Smooth muscle cell (in vitro differentiated cells): ENCODE measurements around the gene MTMR6. TPM values are rescaled to one million over a fixed set of nuclear protein-coding genes. Genes with fewer than 3 reads are reported as not detected.

Experiments used
- DNase-seq: peaks from one replicate; lab custom pipeline; 2025; ENCODE audit not compliant: unreplicated experiment; lab: John Stamatoyannopoulos, UW
- H2AFZ ChIP-seq: fragments of 200-600 bp; sonication (generic); 2 replicates; pipeline ENCODE4 v1.6.0; 2016; ENCODE audit warnings: antibody characterized with exemption, low read depth, mild to moderate bottlenecking
- H3F3A ChIP-seq: fragments of 200-600 bp; sonication (generic); 2 replicates; pipeline ENCODE4 v1.6.0; 2017; ENCODE audit warnings: antibody characterized with exemption, low read depth
- H3K27ac ChIP-seq: fragments of 200-600 bp; sonication (generic); 2 replicates; pipeline ENCODE4 v1.5.1; 2016; ENCODE audit warnings: low read depth, mild to moderate bottlenecking
- H3K27me3 ChIP-seq: fragments of 200-600 bp; sonication (generic); 2 replicates; pipeline ENCODE4 v1.6.1; 2016; ENCODE audit warnings: low read depth, mild to moderate bottlenecking
- H3K36me3 ChIP-seq: fragments of 200-600 bp; sonication (generic); 2 replicates; pipeline ENCODE4 v1.5.1; 2016; ENCODE audit warnings: low read depth
- H3K4me1 ChIP-seq: fragments of 200-600 bp; sonication (generic); 2 replicates; pipeline ENCODE4 v1.5.1; 2016; ENCODE audit warnings: low read depth
- H3K4me2 ChIP-seq: fragments of 200-600 bp; sonication (generic); 2 replicates; pipeline ENCODE4 v1.6.0; 2016; ENCODE audit warnings: mild to moderate bottlenecking
- H3K4me3 ChIP-seq: fragments of 200-600 bp; sonication (generic); 2 replicates; pipeline ENCODE4 v1.5.1; 2016; ENCODE audit warnings: mild to moderate bottlenecking
- H3K79me2 ChIP-seq: fragments of 200-600 bp; sonication (generic); 2 replicates; pipeline ENCODE4 v1.6.0; 2016; ENCODE audit warnings: low read depth, mild to moderate bottlenecking
- H3K9ac ChIP-seq: fragments of 200-600 bp; sonication (generic); 2 replicates; pipeline ENCODE4 v1.6.0; 2016; ENCODE audit warnings: low read depth
- H3K9me3 ChIP-seq: fragments of 200-600 bp; sonication (generic); replicated peaks from 2 replicates; pipeline ENCODE4 v1.5.1; 2016; ENCODE audit warnings: low read depth
- H4K20me1 ChIP-seq: fragments of 200-600 bp; sonication (generic); 2 replicates; pipeline ENCODE4 v1.6.0; 2016; ENCODE audit warnings: low read depth
- WGBS: methylation state at CpG from one replicate; pipeline ENCODE4 v1.1.7; 2016; ENCODE audit warnings: low lambda C conversion rate; 5-methylcytosine and 5-hydroxymethylcytosine counted together
- polyA plus RNA-seq: library from polyadenylated mRNA; unstranded; fragments of >200 nt; fragmentation: Nextera tagmentation; extraction: Ambion mirVana; gene quantifications from 2 replicates; pipeline ENCODE4 v1.2.1, GENCODE V29; 2016
- total RNA-seq: library from RNA; depleted of rRNA; stranded (reverse); fragments of >200 nt; gene quantifications from 2 replicates; pipeline ENCODE4 v1.2.3, GENCODE V29; 2014
- TF ChIP-seq, protein P1 (sequence below): fragments of 200-600 bp; sonication (generic); IDR thresholded peaks from 2 replicates; pipeline ENCODE4 v1.5.1; 2017; ENCODE audit warnings: borderline replicate concordance, mild to moderate bottlenecking, antibody characterized with exemption; ENCODE audit not compliant: insufficient read depth, poor library complexity, severe bottlenecking

Gene MTMR6
- total and polyA plus RNA-seq, 2 experiments from 2014 or later = 15.1 to 35.4 TPM

DNA sequence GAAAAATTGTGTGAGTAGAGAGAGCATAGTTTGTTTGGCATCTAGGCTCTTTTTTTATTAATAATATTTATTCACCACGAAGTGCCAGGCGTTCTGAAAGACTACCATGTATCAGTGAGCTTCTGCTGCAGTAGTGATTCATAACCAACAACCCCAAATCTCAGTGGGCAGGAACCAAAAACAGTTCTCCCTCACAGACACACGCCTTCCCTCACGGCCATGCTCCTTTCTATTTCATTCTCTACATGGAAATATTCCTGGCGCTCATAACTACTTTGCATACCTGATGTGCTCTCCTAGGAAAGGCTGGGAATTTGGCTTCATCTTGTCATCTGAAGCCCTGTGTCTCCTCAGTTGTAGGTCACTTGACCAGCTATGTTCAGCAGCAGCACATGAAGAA, 88.6 kb downstream of the MTMR6 start:
- H3K4me2 ChIP-seq = no peak overlapping the region
- H3K27ac ChIP-seq = no peak overlapping the region
- no peaks in the 10 kb centered on the region for H3K36me3 ChIP-seq
- no peak overlapping the region for H3K4me3 ChIP-seq
- 77% methylated on average over 5 of the region's 5 CpGs for WGBS
- no peaks in the 10 kb centered on the region for H3K79me2 ChIP-seq
- TF ChIP-seq, protein P1, sequence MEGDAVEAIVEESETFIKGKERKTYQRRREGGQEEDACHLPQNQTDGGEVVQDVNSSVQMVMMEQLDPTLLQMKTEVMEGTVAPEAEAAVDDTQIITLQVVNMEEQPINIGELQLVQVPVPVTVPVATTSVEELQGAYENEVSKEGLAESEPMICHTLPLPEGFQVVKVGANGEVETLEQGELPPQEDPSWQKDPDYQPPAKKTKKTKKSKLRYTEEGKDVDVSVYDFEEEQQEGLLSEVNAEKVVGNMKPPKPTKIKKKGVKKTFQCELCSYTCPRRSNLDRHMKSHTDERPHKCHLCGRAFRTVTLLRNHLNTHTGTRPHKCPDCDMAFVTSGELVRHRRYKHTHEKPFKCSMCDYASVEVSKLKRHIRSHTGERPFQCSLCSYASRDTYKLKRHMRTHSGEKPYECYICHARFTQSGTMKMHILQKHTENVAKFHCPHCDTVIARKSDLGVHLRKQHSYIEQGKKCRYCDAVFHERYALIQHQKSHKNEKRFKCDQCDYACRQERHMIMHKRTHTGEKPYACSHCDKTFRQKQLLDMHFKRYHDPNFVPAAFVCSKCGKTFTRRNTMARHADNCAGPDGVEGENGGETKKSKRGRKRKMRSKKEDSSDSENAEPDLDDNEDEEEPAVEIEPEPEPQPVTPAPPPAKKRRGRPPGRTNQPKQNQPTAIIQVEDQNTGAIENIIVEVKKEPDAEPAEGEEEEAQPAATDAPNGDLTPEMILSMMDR = no peak
- no peaks in the 10 kb centered on the region for H3K9me3 ChIP-seq
- no peaks in the 10 kb centered on the region for H3F3A ChIP-seq
- H3K4me1 ChIP-seq = no peaks in the 10 kb centered on the region
- no peaks in the 10 kb centered on the region for H3K27me3 ChIP-seq
- no peak for DNase-seq
- H4K20me1 ChIP-seq = no peaks in the 10 kb centered on the region
- no peak overlapping the region for H3K9ac ChIP-seq
- H2AFZ ChIP-seq = no peak overlapping the region

DNA sequence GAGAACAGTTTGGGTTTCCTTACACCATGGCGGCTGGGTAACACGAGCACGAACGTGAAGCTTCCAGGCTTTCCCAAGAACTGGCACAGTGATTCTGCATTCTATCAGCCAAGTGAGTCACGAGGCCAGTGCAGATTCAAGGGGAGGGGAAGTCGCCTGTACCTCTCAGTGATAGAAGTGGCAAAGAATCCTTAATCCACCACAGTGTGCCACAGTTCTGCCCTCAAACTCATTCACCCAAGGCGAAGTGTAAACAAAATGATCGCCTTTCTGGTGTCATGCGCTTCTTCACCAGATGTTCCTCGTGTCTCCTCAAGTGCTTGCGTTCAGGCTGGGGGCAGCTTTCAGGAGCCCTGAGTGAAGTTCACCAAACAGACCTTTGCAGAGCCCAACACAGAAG, 90.3 kb downstream of the MTMR6 start:
- no peak overlapping the region for H3K4me2 ChIP-seq
- no peak overlapping the region for H2AFZ ChIP-seq
- H3K79me2 ChIP-seq = no peaks in the 10 kb centered on the region
- no peaks in the 10 kb centered on the region for H3K36me3 ChIP-seq
- TF ChIP-seq, protein P1 = no peak
- H3K9me3 ChIP-seq = no peaks in the 10 kb centered on the region
- H4K20me1 ChIP-seq = no peaks in the 10 kb centered on the region
- 88% methylated on average over 11 of the region's 11 CpGs for WGBS
- no peaks in the 10 kb centered on the region for H3K27me3 ChIP-seq
- no peak overlapping the region for H3K9ac ChIP-seq
- no peak for DNase-seq
- H3F3A ChIP-seq = no peaks in the 10 kb centered on the region
- no peaks in the 10 kb centered on the region for H3K4me1 ChIP-seq
- H3K27ac ChIP-seq = no peak overlapping the region
- H3K4me3 ChIP-seq = no peak overlapping the region

Other genes with a start within 250 kb of the MTMR6 start
- gene PABPC3, start 191.4 kb downstream of the MTMR6 start, total RNA-seq = 0.04 TPM in 1 of 2 replicates, not detected in the other
- 0.05 and 0.12 TPM in 2 replicates for gene PABPC3, start 191.4 kb downstream of the MTMR6 start, polyA plus RNA-seq
- 0.09 and 0.36 TPM in 2 replicates for gene AMER2, start 115.2 kb downstream of the MTMR6 start, total RNA-seq
- not detected in 2 replicates for gene AMER2, start 115.2 kb downstream of the MTMR6 start, polyA plus RNA-seq
- gene NUP58, start 14.1 kb upstream of the MTMR6 start, total RNA-seq = 83.0 and 92.5 TPM in 2 replicates
- gene NUP58, start 14.1 kb upstream of the MTMR6 start, polyA plus RNA-seq = 20.3 and 23.2 TPM in 2 replicates
- under 0.01 and 0.04 TPM in 2 replicates for gene ATP8A2, start 84.5 kb upstream of the MTMR6 start, total RNA-seq
- 0.06 TPM in 1 of 2 replicates, not detected in the other for gene ATP8A2, start 84.5 kb upstream of the MTMR6 start, polyA plus RNA-seq